HG03342 (cell line): Measurements from ENCODE around the gene SLC47A2.
"Not testable (repeated sequence)": the region's sequence is repeated elsewhere in the genome, so short reads cannot be mapped to it uniquely, and the experiment has no call there.

Experiments used
- ATAC-seq: cut with Tn5 transposase; IDR thresholded peaks from one replicate; pipeline ENCODE4 v1.9.1; 2021; ENCODE audit warnings: mild to moderate bottlenecking, moderate library complexity; ENCODE audit not compliant: unreplicated experiment

The SLC47A2 gene

DNA sequence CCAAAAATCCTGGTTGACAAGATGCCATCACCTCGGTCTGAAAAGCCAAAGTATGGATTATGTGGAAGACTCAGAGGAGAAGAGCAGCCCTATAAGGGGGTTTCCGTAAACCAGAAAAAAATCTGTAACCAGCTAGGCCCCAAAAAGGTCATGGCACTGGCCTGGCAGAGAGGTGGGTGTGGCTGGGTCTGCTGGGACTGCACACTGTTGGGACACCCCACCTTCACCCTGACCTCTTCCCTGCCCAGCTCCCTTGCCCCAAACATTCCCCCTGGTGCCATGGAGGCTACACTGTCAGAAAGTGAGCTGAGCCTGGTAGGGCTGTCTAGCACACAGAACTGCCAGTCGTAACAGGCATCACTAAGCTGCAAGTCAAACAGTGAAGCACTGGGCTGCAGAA lies 6.5 kb downstream of the SLC47A2 start:
- no peak for ATAC-seq

DNA sequence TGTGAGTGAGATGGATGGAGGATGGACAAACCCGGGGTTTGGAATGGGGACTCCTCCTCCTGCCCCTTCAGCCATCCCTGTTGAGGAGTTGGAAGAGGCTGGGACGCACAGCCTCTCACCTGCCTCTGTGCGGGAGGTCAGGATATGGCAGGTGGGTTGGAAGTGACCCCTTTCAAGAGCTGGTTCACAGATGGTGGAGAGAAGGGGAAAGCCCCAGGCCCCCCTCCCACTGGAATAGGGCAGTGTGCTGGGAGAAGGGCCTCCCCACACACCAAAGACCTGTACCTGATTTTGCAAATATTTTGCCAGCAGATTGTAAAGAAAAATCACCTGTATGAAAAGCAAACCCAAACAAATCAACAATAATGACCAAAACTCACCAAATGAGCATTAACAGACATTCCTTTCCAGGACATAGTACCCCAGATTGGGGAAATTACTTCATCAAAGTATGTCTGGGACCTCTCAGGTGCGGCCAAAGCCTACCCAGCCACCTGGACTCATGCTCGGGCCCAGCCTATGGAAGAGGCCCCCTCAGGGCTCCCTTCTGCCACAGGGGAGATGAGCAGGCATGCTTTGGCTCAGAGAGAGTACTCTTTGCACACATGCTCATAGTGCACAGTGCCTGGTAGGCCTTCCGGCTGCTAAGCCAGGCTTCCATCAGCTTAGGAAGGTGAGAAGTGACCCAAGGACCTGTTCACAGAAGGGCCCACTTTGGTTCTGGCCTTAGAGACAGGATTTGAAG lies 7.8 kb downstream of the SLC47A2 start:
- ATAC-seq = no peak

- ATAC-seq = no peak
Observed at GRCh38 chr17:19707728-19708221, 8.6 kb downstream of the SLC47A2 start.

DNA sequence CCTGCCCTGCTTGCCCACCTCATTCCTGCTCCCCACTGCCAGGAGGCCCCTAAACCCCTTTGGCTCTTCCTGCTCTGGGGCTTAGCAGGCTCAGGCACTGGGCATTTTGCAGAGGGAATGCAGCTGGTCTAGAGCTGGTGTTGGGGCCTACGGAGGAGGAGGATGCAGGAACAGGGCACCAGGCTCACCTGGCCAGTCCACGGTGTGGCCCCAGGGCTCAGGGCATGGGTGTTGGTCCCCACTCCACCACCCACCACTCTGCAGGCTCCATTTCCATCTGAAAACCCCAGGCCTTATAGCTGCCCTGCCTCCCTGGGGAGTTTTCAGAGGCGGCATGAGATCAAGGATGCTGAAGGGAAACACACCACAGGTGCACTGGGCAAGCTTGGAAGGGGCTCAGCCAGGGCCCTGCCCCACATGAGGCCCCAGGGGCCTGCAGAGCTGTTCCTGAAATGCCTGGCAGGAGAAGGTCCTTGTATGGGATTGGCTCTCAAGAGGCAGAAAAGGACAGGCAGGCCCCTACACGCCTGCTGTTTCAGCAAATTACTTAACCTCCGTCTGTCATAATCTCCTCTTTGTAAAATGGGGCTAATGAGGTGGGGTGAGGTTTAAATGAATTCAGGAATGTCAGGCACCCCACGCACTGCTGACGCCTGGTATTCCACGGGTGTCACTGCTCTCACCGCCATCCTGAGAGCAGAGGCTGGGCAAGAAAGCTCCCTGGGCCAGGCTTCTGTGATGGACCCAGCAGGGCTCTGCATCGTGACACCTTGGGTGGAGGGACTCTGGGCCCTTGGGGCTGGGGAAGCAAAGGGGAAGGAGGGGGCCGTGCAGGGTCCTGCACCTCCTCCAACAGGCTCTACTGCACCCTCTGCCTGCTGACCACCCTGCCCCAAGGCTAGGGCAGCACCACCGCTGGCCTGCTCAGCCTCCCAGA lies 9.3 kb downstream of the SLC47A2 start:
- ATAC-seq = no peak

GRCh38 chr17:19705771-19706770 lies 10.3 kb downstream of the SLC47A2 start:
- ATAC-seq = no peak

DNA sequence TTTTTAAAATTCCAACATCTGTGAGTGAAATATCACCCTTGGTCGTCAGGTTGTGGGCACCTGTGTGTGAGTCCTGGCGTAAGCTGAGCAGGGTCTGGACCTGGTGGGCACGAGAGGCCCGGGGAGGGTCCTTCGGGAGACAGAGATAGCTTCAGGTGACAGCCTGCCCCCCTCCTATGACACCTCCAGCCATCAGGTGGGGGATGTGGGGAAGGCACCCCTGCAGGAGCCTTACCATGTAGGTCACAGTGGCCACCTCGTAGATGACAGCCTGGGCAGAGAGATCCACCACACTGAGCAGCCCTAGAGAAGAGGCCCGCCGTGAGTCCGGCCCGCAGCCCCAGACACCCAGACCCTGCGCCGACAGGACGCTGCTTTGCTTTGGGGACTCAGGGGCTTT lies 11.2 kb downstream of the SLC47A2 start:
- no peak for ATAC-seq

- ATAC-seq = no peak
Observed at GRCh38 chr17:19703828-19704613, 12.4 kb downstream of the SLC47A2 start.

GRCh38 chr17:19703106-19703827 lies 13.1 kb downstream of the SLC47A2 start:
- ATAC-seq = no peak

GRCh38 chr17:19702217-19702641 lies 14.2 kb downstream of the SLC47A2 start:
- no peak for ATAC-seq

DNA sequence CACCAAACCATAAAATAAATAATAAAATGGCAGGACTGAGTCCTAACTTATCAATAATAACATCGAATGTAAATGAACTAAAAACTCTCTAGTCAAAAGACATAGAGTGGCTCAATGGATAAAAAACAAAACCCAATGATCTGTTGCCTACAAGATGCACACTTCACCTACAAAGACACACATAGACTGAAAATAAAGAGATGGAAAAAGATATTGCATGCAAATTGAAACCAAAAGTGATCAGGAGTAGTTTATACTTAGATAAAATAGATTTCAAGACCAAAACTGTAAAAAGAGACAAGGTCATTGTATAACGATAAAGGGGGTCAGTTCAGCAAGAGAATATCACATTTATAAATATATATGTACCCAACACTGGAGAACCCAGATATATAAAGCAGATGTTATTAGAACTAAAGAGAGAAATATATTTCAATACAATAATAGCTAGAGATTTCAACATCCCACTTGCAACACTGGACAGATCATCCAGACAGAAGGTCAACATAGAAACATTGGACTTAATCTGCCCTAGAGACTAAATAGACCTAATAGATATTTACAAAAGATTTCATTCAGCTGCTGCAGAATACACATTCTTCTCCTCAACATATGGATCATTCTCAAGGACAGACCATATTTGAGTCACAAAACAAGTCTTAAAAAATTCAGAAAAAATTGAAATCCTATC lies 29.8 kb downstream of the SLC47A2 start:
- no peak for ATAC-seq

- ATAC-seq = not testable (repeated sequence)
Observed at GRCh38 chr17:19684909-19685580, 31.3 kb downstream of the SLC47A2 start.

DNA sequence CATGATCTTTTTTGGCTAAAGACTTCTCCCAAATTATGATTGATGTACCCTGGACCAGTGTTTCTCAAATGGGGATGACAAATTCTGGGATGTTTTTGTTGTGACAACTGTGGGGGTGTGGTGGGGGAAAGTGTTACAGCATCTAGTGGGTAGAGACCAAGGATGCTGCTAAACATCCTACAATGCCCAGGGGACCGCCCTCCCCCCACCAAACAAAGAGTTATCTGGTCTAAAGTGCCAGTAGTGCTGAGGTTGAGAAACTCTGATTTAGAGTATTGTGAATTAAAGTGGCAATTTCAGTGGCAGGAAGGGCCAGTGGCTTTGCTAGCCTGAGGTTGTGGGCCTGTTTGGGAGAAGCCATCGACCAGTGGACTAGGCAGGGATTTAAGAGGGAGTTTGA lies 33.3 kb downstream of the SLC47A2 start:
- no peak for ATAC-seq

DNA sequence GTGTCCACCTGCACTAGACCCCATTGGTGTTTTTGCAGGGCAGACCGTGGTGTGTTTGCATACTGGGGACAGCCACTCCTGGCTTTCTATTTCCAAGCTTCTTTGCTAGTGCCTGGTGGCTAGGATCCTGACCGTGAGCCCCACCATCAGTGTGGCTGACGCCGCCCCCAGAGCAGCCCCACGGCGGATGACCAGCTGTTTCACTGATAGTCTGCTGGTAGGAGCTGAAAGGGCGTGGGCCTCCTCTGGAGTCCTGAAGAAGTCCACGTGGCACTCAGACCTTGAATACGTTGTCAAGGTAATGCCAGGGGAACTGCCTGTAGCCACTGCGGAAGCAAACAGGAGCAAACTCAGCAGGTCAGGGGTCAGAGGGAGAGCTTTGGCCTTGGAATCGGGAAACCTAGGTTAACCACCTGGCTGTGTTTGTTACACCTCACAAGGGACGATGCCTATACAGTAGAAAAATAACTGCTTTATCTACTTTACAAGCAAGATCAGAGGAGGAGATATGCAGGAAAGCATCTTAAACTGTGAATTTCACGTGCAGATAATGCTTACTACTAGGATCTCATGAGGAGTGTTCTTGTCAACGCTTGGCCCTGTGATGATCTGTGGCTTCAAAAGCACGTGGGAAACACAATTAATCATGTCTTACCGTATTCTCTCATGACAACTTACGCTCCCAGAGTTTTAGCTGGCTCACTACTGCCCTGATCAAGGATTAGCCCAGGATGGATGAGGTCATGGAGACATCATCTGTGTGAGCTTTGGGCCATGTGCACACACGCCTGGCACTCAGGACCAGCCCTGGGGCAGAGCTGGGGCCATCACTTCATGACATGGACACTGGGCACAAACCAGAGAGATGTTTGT lies 37.6 kb downstream of the SLC47A2 start:
- ATAC-seq = no peak

- no peak for ATAC-seq
Observed at GRCh38 chr17:19677736-19678379, 38.5 kb downstream of the SLC47A2 start.

- ATAC-seq = no peak
Observed at GRCh38 chr17:19676896-19677295, 39.5 kb downstream of the SLC47A2 start.

DNA sequence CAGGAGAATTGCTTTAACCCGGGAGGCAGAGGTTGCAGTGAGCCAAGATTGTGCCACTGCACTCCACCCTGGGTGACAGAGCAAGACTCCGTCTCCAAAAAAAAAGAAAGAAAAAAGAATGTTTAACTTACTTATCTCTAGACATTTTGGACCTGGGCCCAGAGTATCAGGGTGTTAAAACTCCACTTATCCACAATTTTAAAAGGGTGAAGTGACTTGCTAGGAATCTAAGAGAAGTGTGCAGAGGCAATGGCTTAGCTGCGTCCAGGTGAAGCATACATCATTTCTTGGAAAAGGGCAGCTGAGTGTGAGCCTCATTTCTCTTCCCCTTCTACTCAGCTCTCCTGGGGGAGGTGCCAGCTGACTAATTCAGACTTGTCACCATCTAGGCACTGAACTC lies 42.8 kb downstream of the SLC47A2 start:
- ATAC-seq = no peak
